Fibroblast of lung (primary cell): Measurements from ENCODE around the gene TJP3.

ENCODE experiments used
- CTCF ChIP-seq, 2 donors: IDR thresholded peaks in 1 of 2; conservative IDR thresholded peaks in 1 of 2; 1 replicate in 1 of 2; 2 replicates in 1 of 2; pipeline ENCODE4 v1.5.1; 2011 to 2012; ENCODE audit warnings: low read length in 2 of 2, control low read depth in 1 of 2, inconsistent platforms in 1 of 2, low read depth in 1 of 2, mild to moderate bottlenecking in 1 of 2
- EZH2 ChIP-seq: IDR thresholded peaks from 2 replicates; pipeline ENCODE4 v1.5.1; 2012; ENCODE audit warnings: low read length, control low read depth, mild to moderate bottlenecking; ENCODE audit errors: missing control alignments

- no peak for TF ChIP-seq CTCF (conservative IDR thresholded peaks at IDR 0.05 in 1 of 2, IDR thresholded peaks at IDR 0.05 in 1 of 2; ENCODE audit: low read depth in 1 of 2, low read length in 2 of 2)
- TF ChIP-seq EZH2: no peak
These were observed 83.9 kb downstream of the TJP3 start for GRCh38 chr19:3792114-3792513.
